Smooth muscle cell (in vitro differentiated cells): ENCODE results near the gene FNDC4. TPM values are rescaled to one million over a fixed set of nuclear protein-coding genes. Genes with fewer than 3 reads are reported as not detected.

Experiments used
- DNase-seq: peaks from one replicate; lab custom pipeline; 2025; ENCODE audit not compliant: unreplicated experiment; lab: John Stamatoyannopoulos, UW
- H2AFZ ChIP-seq: fragments of 200-600 bp; sonication (generic); 2 replicates; pipeline ENCODE4 v1.6.0; 2016; ENCODE audit warnings: antibody characterized with exemption, low read depth, mild to moderate bottlenecking
- H3F3A ChIP-seq: fragments of 200-600 bp; sonication (generic); 2 replicates; pipeline ENCODE4 v1.6.0; 2017; ENCODE audit warnings: antibody characterized with exemption, low read depth
- H3K27ac ChIP-seq: fragments of 200-600 bp; sonication (generic); 2 replicates; pipeline ENCODE4 v1.5.1; 2016; ENCODE audit warnings: low read depth, mild to moderate bottlenecking
- H3K27me3 ChIP-seq: fragments of 200-600 bp; sonication (generic); 2 replicates; pipeline ENCODE4 v1.6.1; 2016; ENCODE audit warnings: low read depth, mild to moderate bottlenecking
- H3K36me3 ChIP-seq: fragments of 200-600 bp; sonication (generic); 2 replicates; pipeline ENCODE4 v1.5.1; 2016; ENCODE audit warnings: low read depth
- H3K4me1 ChIP-seq: fragments of 200-600 bp; sonication (generic); 2 replicates; pipeline ENCODE4 v1.5.1; 2016; ENCODE audit warnings: low read depth
- H3K4me2 ChIP-seq: fragments of 200-600 bp; sonication (generic); 2 replicates; pipeline ENCODE4 v1.6.0; 2016; ENCODE audit warnings: mild to moderate bottlenecking
- H3K4me3 ChIP-seq: fragments of 200-600 bp; sonication (generic); 2 replicates; pipeline ENCODE4 v1.5.1; 2016; ENCODE audit warnings: mild to moderate bottlenecking
- H3K79me2 ChIP-seq: fragments of 200-600 bp; sonication (generic); 2 replicates; pipeline ENCODE4 v1.6.0; 2016; ENCODE audit warnings: low read depth, mild to moderate bottlenecking
- H3K9ac ChIP-seq: fragments of 200-600 bp; sonication (generic); 2 replicates; pipeline ENCODE4 v1.6.0; 2016; ENCODE audit warnings: low read depth
- H3K9me3 ChIP-seq: fragments of 200-600 bp; sonication (generic); replicated peaks from 2 replicates; pipeline ENCODE4 v1.5.1; 2016; ENCODE audit warnings: low read depth
- H4K20me1 ChIP-seq: fragments of 200-600 bp; sonication (generic); 2 replicates; pipeline ENCODE4 v1.6.0; 2016; ENCODE audit warnings: low read depth
- CTCF ChIP-seq: fragments of 200-600 bp; sonication (generic); IDR thresholded peaks from 2 replicates; pipeline ENCODE4 v1.5.1; 2017; ENCODE audit warnings: borderline replicate concordance, mild to moderate bottlenecking, antibody characterized with exemption; ENCODE audit not compliant: insufficient read depth, poor library complexity, severe bottlenecking
- WGBS: methylation state at CpG from one replicate; pipeline ENCODE4 v1.1.7; 2016; ENCODE audit warnings: low lambda C conversion rate; 5-methylcytosine and 5-hydroxymethylcytosine counted together
- polyA plus RNA-seq: library from polyadenylated mRNA; unstranded; fragments of >200 nt; fragmentation: Nextera tagmentation; extraction: Ambion mirVana; gene quantifications from 2 replicates; pipeline ENCODE4 v1.2.1, GENCODE V29; 2016
- total RNA-seq: library from RNA; depleted of rRNA; stranded (reverse); fragments of >200 nt; gene quantifications from 2 replicates; pipeline ENCODE4 v1.2.3, GENCODE V29; 2014

Gene FNDC4
- total and polyA plus RNA-seq, 2 experiments from 2014 or later: 6.7 to 24.1 TPM

GRCh38 chr2:27507293-27507692 lies 12.3 kb upstream of the FNDC4 start:
- no peak for TF ChIP-seq CTCF

DNA sequence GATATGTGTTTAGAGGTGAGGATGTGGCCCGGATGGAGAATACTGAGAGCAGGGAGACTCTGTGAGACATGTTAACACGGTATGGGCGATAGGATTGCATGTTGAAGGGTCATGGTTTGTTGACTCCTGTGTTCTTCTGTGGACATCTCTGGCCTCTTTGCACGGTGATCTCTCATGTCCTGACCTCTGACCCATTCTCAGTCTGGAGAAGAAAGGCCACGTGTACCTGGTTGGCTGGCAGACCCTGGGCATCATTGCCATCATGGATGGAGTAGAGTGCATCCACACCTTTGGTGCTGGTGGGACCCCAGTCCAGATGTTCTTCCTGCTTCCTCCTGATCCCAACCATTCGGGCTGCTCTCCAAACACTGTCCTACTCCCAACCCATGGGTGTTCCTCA lies 11.6 kb upstream of the FNDC4 start:
- no peaks in the 10 kb centered on the region for H3K79me2 ChIP-seq
- H2AFZ ChIP-seq: no peak overlapping the region
- no peaks in the 10 kb centered on the region for H3K4me1 ChIP-seq
- TF ChIP-seq CTCF: no peak
- H3K9me3 ChIP-seq: no peaks in the 10 kb centered on the region
- no peak overlapping the region for H3K4me3 ChIP-seq
- no peak overlapping the region for H3K4me2 ChIP-seq
- DNase-seq: no peak
- no peaks in the 10 kb centered on the region for H3K27me3 ChIP-seq
- H3K9ac ChIP-seq: no peak overlapping the region
- H3K27ac ChIP-seq: no peak overlapping the region
- 97% methylated on average over 6 of the region's 6 CpGs for WGBS
- no peaks in the 10 kb centered on the region for H3K36me3 ChIP-seq
- H3F3A ChIP-seq: no peaks in the 10 kb centered on the region
- no peaks in the 10 kb centered on the region for H4K20me1 ChIP-seq

More at GRCh38 chr2:27507293-27507692, 12.3 kb upstream of the FNDC4 start:
- H3K9me3 ChIP-seq: no peaks in the 10 kb centered on the region
- no peak overlapping the region for H3K4me2 ChIP-seq
- H3K4me1 ChIP-seq: no peaks in the 10 kb centered on the region
- no peaks in the 10 kb centered on the region for H3F3A ChIP-seq
- H3K27ac ChIP-seq: no peak overlapping the region
- 79% methylated on average over 4 of the region's 4 CpGs for whole genome bisulfite sequencing
- no peaks in the 10 kb centered on the region for H4K20me1 ChIP-seq
- H3K4me3 ChIP-seq: no peak overlapping the region
- DNase-seq: no peak
- H3K9ac ChIP-seq: no peak overlapping the region
- no peak overlapping the region for H2AFZ ChIP-seq
- no peaks in the 10 kb centered on the region for H3K27me3 ChIP-seq
- no peaks in the 10 kb centered on the region for H3K79me2 ChIP-seq
- H3K36me3 ChIP-seq: no peaks in the 10 kb centered on the region

DNA sequence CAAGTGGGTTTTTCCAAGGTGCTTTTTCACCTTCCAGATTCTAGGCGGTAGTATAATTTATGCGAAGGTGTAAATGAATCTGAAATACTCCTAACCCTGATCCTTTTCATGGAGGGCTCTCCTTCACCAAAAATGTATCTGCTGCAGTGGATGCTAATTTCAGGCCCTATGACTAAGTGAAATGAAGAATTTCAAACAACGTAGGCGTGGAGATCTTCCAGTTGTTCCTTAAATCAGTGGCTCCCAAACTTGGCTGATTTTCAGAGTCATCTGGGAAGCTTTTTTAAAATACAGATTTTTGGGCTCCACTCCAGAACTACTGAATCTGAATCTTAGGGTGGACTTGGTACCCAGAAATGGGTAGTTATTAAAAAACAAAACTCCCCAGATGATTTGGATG lies 7.1 kb upstream of the FNDC4 start:
- no peak overlapping the region for H3K9ac ChIP-seq
- WGBS: 90% methylated on average over 4 of the region's 4 CpGs
- no peak overlapping the region for H3K4me2 ChIP-seq
- no peak overlapping the region for H3K4me3 ChIP-seq
- peaks cover 21% of the 10 kb centered on the region for H3K27me3 ChIP-seq
- H3F3A ChIP-seq: no peaks in the 10 kb centered on the region
- H3K79me2 ChIP-seq: no peaks in the 10 kb centered on the region
- no peak overlapping the region for H2AFZ ChIP-seq
- no peak overlapping the region for H3K27ac ChIP-seq
- H3K36me3 ChIP-seq: no peaks in the 10 kb centered on the region
- no peaks in the 10 kb centered on the region for H3K9me3 ChIP-seq
- TF ChIP-seq CTCF: no peak
- DNase-seq: no peak
- no peaks in the 10 kb centered on the region for H4K20me1 ChIP-seq
- H3K4me1 ChIP-seq: no peaks in the 10 kb centered on the region

DNA sequence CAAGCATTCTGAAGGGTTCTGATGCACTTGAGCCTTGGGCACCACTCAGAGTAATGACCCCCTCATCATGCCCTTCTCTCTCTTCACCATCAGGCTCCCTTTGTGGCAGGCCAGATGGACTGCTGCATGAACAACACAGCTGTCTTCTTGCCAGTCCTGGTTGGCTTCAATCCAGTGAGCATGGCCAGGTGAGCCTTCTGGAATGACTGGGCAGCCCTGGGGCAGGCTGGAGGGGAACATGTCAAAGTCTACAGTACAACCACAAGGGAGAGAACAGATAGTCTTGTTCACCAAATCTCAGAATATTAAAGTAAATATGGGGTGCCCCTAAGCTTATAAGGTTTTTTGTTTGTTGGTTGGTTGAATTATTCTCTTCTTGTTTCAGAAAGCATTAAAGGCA lies 6.0 kb upstream of the FNDC4 start:
- Histone ChIP-seq H3K79me2 (no peaks in the 10 kb centered on the region), H3F3A (no peaks in the 10 kb centered on the region), H3K36me3 (no peaks in the 10 kb centered on the region), H3K27me3 (peaks cover 23% of the 10 kb centered on the region), H3K4me3 (no peak overlapping the region), H3K27ac (no peak overlapping the region), H3K4me2 (no peak overlapping the region), H3K9me3 (no peaks in the 10 kb centered on the region), H3K4me1 (no peaks in the 10 kb centered on the region), H3K9ac (no peak overlapping the region), H2AFZ (no peak overlapping the region), H4K20me1 (no peaks in the 10 kb centered on the region)
- no peak for DNase-seq
- no peak for TF ChIP-seq CTCF
